VCaP (cell line): ENCODE measurements around the gene DENND1A.

ENCODE experiments used
- H3K27ac ChIP-seq: fragments of 450-650 bp; 2 replicates; pipeline ENCODE4 v1.5.1; 2017
- TF ChIP-seq, protein P1 (sequence below): fragments of 450-650 bp; conservative IDR thresholded peaks from 2 replicates; pipeline ENCODE4 v1.5.1; 2017; ENCODE audit warnings: mild to moderate bottlenecking, moderate library complexity

DENND1A gene

DNA sequence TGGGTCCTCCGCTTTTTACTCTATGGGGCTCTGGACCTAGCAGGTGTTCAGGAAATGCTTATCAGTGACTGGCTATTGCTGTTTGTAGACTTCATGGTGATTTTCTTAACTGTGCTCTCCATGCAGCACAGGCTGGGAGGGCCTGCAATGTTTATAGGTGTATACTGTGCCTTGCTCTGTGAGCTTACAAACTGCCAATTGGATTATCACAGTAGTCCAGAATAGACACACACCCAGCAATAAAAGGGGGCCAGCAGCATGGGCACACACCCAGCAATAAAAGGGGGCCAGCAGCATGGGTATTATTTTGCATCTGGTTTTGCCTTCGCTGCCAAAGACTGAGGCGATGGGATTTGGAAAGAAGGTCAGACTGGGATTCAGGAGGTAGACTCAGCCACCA is 473.9 kb downstream of the DENND1A start:
- TF ChIP-seq, protein P1, sequence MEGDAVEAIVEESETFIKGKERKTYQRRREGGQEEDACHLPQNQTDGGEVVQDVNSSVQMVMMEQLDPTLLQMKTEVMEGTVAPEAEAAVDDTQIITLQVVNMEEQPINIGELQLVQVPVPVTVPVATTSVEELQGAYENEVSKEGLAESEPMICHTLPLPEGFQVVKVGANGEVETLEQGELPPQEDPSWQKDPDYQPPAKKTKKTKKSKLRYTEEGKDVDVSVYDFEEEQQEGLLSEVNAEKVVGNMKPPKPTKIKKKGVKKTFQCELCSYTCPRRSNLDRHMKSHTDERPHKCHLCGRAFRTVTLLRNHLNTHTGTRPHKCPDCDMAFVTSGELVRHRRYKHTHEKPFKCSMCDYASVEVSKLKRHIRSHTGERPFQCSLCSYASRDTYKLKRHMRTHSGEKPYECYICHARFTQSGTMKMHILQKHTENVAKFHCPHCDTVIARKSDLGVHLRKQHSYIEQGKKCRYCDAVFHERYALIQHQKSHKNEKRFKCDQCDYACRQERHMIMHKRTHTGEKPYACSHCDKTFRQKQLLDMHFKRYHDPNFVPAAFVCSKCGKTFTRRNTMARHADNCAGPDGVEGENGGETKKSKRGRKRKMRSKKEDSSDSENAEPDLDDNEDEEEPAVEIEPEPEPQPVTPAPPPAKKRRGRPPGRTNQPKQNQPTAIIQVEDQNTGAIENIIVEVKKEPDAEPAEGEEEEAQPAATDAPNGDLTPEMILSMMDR, result no peak
- no peak overlapping the region for H3K27ac ChIP-seq

DNA sequence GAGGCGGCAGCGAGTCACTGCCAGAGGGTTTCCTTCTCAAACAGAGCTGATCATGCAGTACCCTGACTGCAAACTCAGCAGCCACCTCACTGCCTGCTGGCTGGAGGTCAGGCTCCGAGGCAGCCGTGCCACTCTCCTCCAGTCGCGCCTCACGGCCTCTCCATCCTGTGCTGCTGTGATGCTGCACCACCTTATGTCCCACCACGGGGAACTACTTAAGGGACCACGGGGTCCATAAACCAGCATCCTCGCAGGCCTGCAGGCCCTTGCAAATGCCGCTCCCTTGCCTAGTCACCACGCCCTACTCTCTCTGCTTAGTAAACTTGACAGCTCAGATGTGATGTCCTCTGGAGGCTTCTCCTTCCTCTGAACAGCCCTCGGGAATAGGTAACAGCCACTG is 474.7 kb downstream of the DENND1A start:
- TF ChIP-seq, protein P1, result no peak

DNA sequence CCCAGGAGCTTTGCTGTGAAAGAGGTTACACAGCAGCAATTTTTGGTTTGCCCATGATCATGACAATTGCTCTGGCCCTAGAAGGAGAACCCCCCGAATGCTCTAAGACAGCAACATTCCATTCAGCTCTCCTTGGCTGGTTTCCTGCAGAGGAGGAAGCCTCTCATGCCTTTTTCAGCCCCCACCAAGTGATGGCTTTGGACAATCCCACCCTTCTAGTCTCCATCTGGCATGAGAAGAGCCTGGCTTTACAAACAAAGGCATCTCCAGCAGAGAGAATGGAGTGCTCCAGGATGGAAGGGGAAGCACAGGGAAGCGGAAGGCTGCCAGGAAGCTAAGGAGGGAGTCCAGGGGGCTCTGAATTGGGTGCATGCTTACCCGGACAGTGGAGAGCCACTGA is 475.6 kb downstream of the DENND1A start:
- H3K27ac ChIP-seq, result no peak overlapping the region
- TF ChIP-seq, protein P1, result no peak

More for the DNA sequence above, 474.7 kb downstream of the DENND1A start:
- H3K27ac ChIP-seq, result no peak overlapping the region

DNA sequence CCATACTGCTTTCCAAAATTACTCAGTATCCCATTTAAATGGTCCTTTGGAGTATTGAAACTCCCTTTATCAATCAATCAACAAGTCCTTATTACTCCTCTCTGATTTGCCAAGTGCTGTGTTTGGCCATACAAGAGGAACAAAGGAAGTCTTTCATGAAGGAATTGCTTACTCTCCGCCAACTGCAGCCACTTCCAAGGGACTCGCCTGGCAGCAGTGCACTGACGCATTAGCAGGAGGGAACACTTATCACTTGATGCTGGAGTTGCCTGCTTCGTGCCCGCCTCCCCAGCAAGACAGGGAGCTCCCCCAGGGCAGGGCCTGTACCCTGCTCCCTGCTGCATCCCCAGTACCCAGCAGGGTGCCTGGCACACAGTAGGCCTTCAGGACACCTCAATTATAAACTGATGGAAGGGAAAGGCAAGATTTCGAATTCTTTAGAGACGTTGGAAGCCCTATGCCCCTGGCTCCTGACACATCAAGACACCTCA is 476.1 kb downstream of the DENND1A start:
- H3K27ac ChIP-seq, result no peak overlapping the region
- TF ChIP-seq, protein P1, result no peak

DNA sequence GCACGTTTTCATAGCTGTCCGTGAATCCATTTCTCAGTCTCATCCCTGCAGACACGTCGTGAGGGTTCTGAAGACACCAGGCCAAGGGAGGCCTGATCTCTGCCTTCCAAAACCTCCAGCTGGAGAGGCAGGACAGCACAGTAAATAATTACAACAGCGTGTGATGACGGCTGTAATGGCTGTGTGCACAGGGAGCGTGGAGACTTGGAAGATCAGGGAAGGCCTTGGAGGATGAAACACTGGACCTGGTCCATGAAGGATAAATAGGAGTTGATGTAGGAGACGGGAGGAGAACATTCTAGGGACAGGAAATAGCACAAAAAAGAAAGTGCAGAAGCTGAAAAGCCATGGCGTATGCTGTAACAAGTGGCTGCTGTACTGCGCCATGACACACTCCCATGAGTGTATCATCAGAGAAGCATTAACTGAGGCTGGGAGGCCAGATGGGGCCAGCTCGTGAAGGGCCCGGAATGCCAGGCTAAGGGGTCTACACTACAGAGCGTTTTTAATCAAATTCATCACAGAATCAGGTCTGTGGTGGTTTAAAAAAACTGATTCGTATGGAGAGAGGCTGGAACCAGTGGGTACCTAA is 476.8 kb downstream of the DENND1A start:
- TF ChIP-seq, protein P1, result no peak
- no peak overlapping the region for H3K27ac ChIP-seq

DNA sequence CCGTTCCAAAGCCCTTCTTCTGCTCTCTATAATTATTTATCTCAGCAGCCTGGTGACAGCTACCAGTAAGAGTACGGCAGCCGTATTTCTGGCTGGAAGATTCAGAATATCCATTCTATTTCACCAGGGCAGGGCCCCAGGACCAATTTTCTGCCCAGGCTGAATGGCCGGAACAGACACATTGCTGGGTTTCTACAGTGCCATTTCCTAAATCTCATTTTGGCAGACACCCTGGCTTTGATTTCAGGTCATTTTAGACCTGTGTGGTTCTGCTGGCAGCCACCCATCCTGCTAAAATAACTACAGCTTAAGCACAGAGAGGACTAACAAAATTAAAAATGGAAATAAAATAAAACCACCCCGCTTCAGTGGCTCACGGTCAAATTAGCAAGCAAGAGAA is 478.9 kb downstream of the DENND1A start:
- H3K27ac ChIP-seq, result no peak overlapping the region
- TF ChIP-seq, protein P1, result no peak

DNA sequence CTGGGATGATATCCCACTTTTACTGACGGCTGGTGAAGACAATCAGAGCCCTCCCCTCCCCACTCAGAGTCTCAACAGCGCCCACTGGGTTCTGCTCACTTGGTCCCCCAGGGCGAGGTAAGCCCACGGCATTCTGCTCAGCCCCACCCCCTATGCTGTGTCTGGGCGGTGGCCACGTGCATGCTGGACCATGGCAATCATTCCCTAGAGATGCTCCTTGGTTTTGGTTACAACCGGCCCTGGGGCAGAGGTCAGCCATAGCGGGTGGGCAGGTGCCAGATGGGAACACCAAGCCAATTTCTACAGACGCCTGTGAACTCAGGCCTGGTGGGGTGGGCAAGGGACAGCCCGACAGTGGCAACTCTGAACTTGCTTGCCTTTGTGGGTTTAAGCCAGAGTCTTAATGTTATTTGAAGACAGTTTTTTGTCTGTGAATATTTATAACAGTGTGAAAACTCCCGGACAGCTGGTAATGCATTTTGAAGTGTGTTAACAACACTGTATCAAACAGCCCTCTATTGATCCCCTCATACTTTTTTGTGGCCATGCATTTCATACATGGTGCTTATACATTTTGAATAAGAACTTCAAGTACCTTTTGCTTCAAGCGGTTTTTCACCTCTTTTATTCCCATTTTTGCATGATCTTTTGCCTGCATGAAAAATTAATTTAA is 479.7 kb downstream of the DENND1A start:
- H3K27ac ChIP-seq, result no peak overlapping the region
- TF ChIP-seq, protein P1, result no peak
